GM12878 (cell line): Measurements from ENCODE around the gene ATP6V1F. TPM values are rescaled to one million over a fixed set of nuclear protein-coding genes. Genes with fewer than 3 reads are reported as not detected.

Experiments used
- ATAC-seq: fragments of 200-7000 bp; cut with Tn5 transposase; 3 replicates; pipeline ENCODE4 v1.9.1; 2020; ENCODE audit warnings: mild to moderate bottlenecking, moderate library complexity
- BruUV-seq: library from RNA; stranded (reverse); fragments of 400-500 nt; replicated peaks from 2 replicates; lab custom pipeline; 2021; lab: Mats Ljungman, UMichigan
- CTCF ChIA-PET: fragments of 300-600 bp; sonication (Branson Sonifier 250); formaldehyde crosslinking; extraction: SDS; loops from one replicate; lab custom pipeline; 2021; ENCODE audit warnings: inconsistent platforms; lab: Yijun Ruan, JAX
- POLR2A ChIA-PET: fragments of 350-600 bp; formaldehyde crosslinking; extraction: SDS; loops from one replicate; lab custom pipeline; 2021; ENCODE audit warnings: inconsistent platforms; lab: Charles Lee
- RAD21 ChIA-PET: fragments of 300-600 bp; sonication (Branson Sonifier 250); formaldehyde crosslinking; loops from one replicate; lab custom pipeline; 2023; ENCODE audit warnings: antibody characterized with exemption; ENCODE audit not compliant: unreplicated experiment; lab: Charles Lee
- SMC1A ChIA-PET: fragments of 300-600 bp; sonication (Branson Sonifier 250); formaldehyde crosslinking; loops from one replicate; lab custom pipeline; 2023; ENCODE audit not compliant: unreplicated experiment, uncharacterized antibody; lab: Charles Lee
- DNase-seq: peaks from one replicate; pipeline ENCODE4 v3.0.0-alpha.2; 2011; ENCODE audit warnings: low read depth, low spot score
- FAIRE-seq: peaks from 3 replicates; lab custom pipeline; 2011; peaks lifted over from hg19 to GRCh38; lab: Jason Lieb, UNC
- H2AFZ ChIP-seq: 2 replicates; pipeline ENCODE4 v1.6.0; 2011; ENCODE audit warnings: low read depth, low read length, control low read depth; ENCODE audit not compliant: control insufficient read depth
- H3K27ac ChIP-seq: 2 replicates; pipeline ENCODE4 v1.5.1; 2011; ENCODE audit warnings: control low read depth; ENCODE audit not compliant: control insufficient read depth, insufficient read depth
- H3K27me3 ChIP-seq, 2 experiments: replicated peaks in 1 of 2; 2 replicates each; pipeline versions ENCODE4 v1.6.0 to v1.6.1; 2011; ENCODE audit warnings: low read length in 1 of 2; ENCODE audit not compliant: control insufficient read depth in 2 of 2, insufficient read depth in 2 of 2
- H3K36me3 ChIP-seq, 2 experiments: 2 replicates each; pipeline ENCODE4 v1.5.1; 2011; ENCODE audit warnings: low read length in 1 of 2; ENCODE audit not compliant: control insufficient read depth in 2 of 2, insufficient read depth in 2 of 2
- H3K4me1 ChIP-seq: 2 replicates; pipeline ENCODE4 v1.6.1; 2011; ENCODE audit warnings: mild to moderate bottlenecking, low read length, moderate library complexity, mixed read lengths; ENCODE audit not compliant: control insufficient read depth, insufficient read depth
- H3K4me2 ChIP-seq: 2 replicates; pipeline ENCODE4 v1.6.0; 2011; ENCODE audit warnings: control low read depth; ENCODE audit not compliant: control insufficient read depth, insufficient read depth
- H3K4me3 ChIP-seq: fragments of 200-600 bp; sonication (generic); 2 replicates; pipeline ENCODE4 v1.5.1; 2016
- H3K79me2 ChIP-seq: 2 replicates; pipeline ENCODE4 v1.6.0; 2011; ENCODE audit warnings: low read length; ENCODE audit not compliant: control insufficient read depth, insufficient read depth
- H3K9ac ChIP-seq: 2 replicates; pipeline ENCODE4 v1.8.0; 2011; ENCODE audit warnings: low read length, control low read depth, mixed read lengths; ENCODE audit not compliant: control insufficient read depth, insufficient read depth
- H3K9me3 ChIP-seq: replicated peaks from 3 replicates; pipeline ENCODE4 v1.5.1; 2011; ENCODE audit warnings: mild to moderate bottlenecking, low read length; ENCODE audit not compliant: control insufficient read depth, insufficient read depth
- H4K20me1 ChIP-seq: 2 replicates; pipeline ENCODE4 v1.6.0; 2011; ENCODE audit not compliant: control insufficient read depth, insufficient read depth
- EP300 ChIP-seq, 2 experiments: fragments of 150-350 bp in 1 of 2; IDR thresholded peaks; 2 replicates each; pipeline ENCODE4 v1.6.1; 2011 to 2012; ENCODE audit warnings: low read depth in 2 of 2, low read length in 2 of 2, borderline replicate concordance in 1 of 2, improper control_type of control experiment in 1 of 2, inconsistent platforms in 1 of 2; ENCODE audit not compliant: control insufficient read depth in 1 of 2
- YY1 ChIP-seq: IDR thresholded peaks from 2 replicates; pipeline ENCODE4 v1.6.1; 2011; ENCODE audit warnings: low read depth, mild to moderate bottlenecking, low read length
- WGBS: methylation state at CpG from one replicate; pipeline ENCODE4 v1.1.6; 2016; ENCODE audit warnings: low lambda C conversion rate; ENCODE audit not compliant: insufficient replicate concordance, insufficient coverage; ENCODE audit errors: missing lambda C conversion rate; 5-methylcytosine and 5-hydroxymethylcytosine counted together
- in situ Hi-C: fragments of 300-500 bp; cut with MboI; formaldehyde crosslinking; loops from 9 replicates; pipeline ENCODE4 v1.14.3; 2018; ENCODE audit warnings: mixed read lengths
- intact Hi-C: fragments of 100-400 bp; cut with micrococcal nuclease; formaldehyde crosslinking; loops from one replicate; pipeline ENCODE4 v1.14.2; 2022; ENCODE audit not compliant: unreplicated experiment
- polyA plus RNA-seq, 11 experiments: library from polyadenylated mRNA; depleted of rRNA in 4 of 11; unstranded in 6 of 11; stranded (reverse) in 5 of 11; fragments of >200 nt; fragmentation: Nextera tagmentation in 4 of 11; fragmentation: Illumina TruSeq in 1 of 11; extraction: Ambion mirVana in 4 of 11; extraction: Trizol in 1 of 11; gene quantifications; 1 replicate in 1 of 11; 2 replicates in 10 of 11; pipeline versions ENCODE4 v1.2.1 to v1.2.3, GENCODE V29; 2011 to 2016; ENCODE audit warnings: inconsistent platforms in 2 of 11, missing spikeins in 2 of 11, low read depth in 1 of 11
- total RNA-seq, 4 experiments: library from RNA; depleted of rRNA in 3 of 4; stranded (reverse); fragments of >200 nt in 3 of 4; fragmentation: Illumina TruSeq in 1 of 4; extraction: Trizol in 1 of 4; gene quantifications; 2 replicates each; pipeline versions ENCODE4 v1.2.1 to v1.2.3, GENCODE V29; 2013 to 2021

The ATP6V1F gene
- total and polyA plus RNA-seq, 10 of the 15 experiments (the other 5 are each of a cell fraction or from before 2014, with no cell fraction given) = 111 to 343 (median 203) TPM

DNA sequence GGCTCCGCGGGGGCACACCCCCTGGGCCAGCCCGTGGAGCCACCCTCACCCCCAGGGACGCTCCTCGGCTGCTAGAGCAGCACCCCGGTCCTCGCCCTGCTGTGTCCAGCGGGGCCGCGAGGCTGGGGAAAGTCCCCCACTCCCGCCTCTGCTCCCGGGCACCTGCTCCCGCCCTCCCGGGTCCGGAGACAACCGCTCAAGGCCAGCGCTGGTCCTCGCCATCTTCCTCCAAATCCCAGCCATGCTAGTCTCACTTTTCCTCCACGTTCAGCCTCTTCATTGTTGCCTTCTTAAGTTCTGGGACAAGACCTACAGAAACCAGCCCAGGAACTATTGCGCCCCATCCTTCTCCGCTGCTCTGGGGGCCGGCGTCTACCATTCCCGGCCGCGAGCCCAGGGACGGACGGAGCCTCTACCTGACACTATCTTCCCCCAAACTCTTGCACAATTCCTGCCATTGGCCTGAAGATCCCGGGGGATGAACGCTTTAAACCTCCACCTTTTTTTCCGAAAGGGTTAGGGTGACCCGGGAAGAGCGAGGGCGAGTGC, 52.7 kb downstream of the ATP6V1F start:
- intact Hi-C loops = no loop called here
- CTCF ChIA-PET = interaction anchor here (0.7 to 1.7 kb wide), 10 partner anchors 10 to 295 kb away, joined by 3 to 6 read pairs (median 4); partner anchors contain the start of gene IRF5
- WGBS = 28% methylated on average over 23 of the region's 34 CpGs

More for the DNA sequence above, 52.7 kb downstream of the ATP6V1F start:
- Histone ChIP-seq H3K9me3 (no peaks in the 10 kb centered on the region), H3K4me2 (peak overlapping the region; percentile 82), H3K27me3 (no peaks in the 10 kb centered on the region), H3K36me3 (no peaks in the 10 kb centered on the region), H3K9ac (peak overlapping the region; percentile 35; the same call in 1 of the 2 replicates), H3K79me2 (no peaks in the 10 kb centered on the region), H2AFZ (peak overlapping the region; percentile 77), H3K4me3 (peak overlapping the region; percentile 47; the same call in 1 of the 2 replicates), H3K27ac (no peak overlapping the region), H4K20me1 (no peaks in the 10 kb centered on the region), H3K4me1 (peaks cover 18% of the 10 kb centered on the region)
- SMC1A ChIA-PET = interaction anchor here (0.7 to 1.5 kb wide), 7 partner anchors 19 to 176 kb away, joined by 3 to 14 read pairs (median 4); no protein-coding TSS in a partner anchor
- DNase-seq (no peak), FAIRE-seq (no peak), ATAC-seq (peak; percentile 58)
- TF ChIP-seq YY1 = 0 out of 2 replicates have a peak, but pooled peaks have one; percentile 11
- TF ChIP-seq EP300 (IDR thresholded peaks at IDR 0.05; ENCODE audit: borderline replicate concordance in 1 of 2, control insufficient read depth in 1 of 2, low read depth in 2 of 2, low read length in 2 of 2) = no peak
- POLR2A ChIA-PET = interaction anchor here (0.8 to 2.1 kb wide), 5 partner anchors 18 to 176 kb away, joined by 3 to 20 read pairs (median 7); partner anchors contain the start of gene IRF5
- no TSS peak for BruUV-seq
- in situ Hi-C loops = no loop called here
- RAD21 ChIA-PET = interaction anchor here (1.0 to 1.8 kb wide), 7 partner anchors 18 to 175 kb away, joined by 3 to 20 read pairs (median 4); no protein-coding TSS in a partner anchor

Other genes with a start within 250 kb of the ATP6V1F start
Only the 7 nearest of the 8 such genes appear.
- gene GARIN1A, start 190.6 kb upstream of the ATP6V1F start, total RNA-seq (2014; rRNA removed) = 0.16 and 0.40 TPM in 2 replicates
- 0.13 and 0.14 TPM in 2 replicates for gene GARIN1A, start 190.6 kb upstream of the ATP6V1F start, total RNA-seq (2014; rRNA removed; fragmentation: Illumina TruSeq; extraction: Trizol)
- 0.21 and 0.23 TPM in 2 replicates for gene GARIN1A, start 190.6 kb upstream of the ATP6V1F start, total RNA-seq (2021)
- gene GARIN1A, start 190.6 kb upstream of the ATP6V1F start, polyA plus RNA-seq (2011; rRNA removed) = 0.22 and 0.43 TPM in 2 replicates
- gene GARIN1A, start 190.6 kb upstream of the ATP6V1F start, polyA plus RNA-seq (2014; fragmentation: Illumina TruSeq; extraction: Trizol) = 0.41 and 0.60 TPM in 2 replicates
- gene GARIN1A, start 190.6 kb upstream of the ATP6V1F start, polyA plus RNA-seq (2014; fragmentation: Nextera tagmentation; extraction: Ambion mirVana) = under 1 TPM; 0.04 to 0.05 TPM
- gene GARIN1A, start 190.6 kb upstream of the ATP6V1F start, polyA plus RNA-seq (2014; rRNA removed) = 0.17 and 0.49 TPM in 2 replicates
- gene GARIN1A, start 190.6 kb upstream of the ATP6V1F start, polyA plus RNA-seq (2016; fragmentation: Nextera tagmentation; extraction: Ambion mirVana) = under 1 TPM in 1 of 2 experiments, not detected in 1; 0.35 TPM
- 31.8 and 36.0 TPM in 2 replicates for gene CALU, start 123.5 kb upstream of the ATP6V1F start, total RNA-seq (2014; rRNA removed)
- gene CALU, start 123.5 kb upstream of the ATP6V1F start, total RNA-seq (2014; rRNA removed; fragmentation: Illumina TruSeq; extraction: Trizol) = 50.0 and 53.9 TPM in 2 replicates
- 28.1 and 33.0 TPM in 2 replicates for gene CALU, start 123.5 kb upstream of the ATP6V1F start, total RNA-seq (2021)
- 39.9 and 49.4 TPM in 2 replicates for gene CALU, start 123.5 kb upstream of the ATP6V1F start, polyA plus RNA-seq (2011; rRNA removed)
- gene CALU, start 123.5 kb upstream of the ATP6V1F start, polyA plus RNA-seq (2014; fragmentation: Illumina TruSeq; extraction: Trizol) = 48.5 and 61.8 TPM in 2 replicates
- gene CALU, start 123.5 kb upstream of the ATP6V1F start, polyA plus RNA-seq (2014; fragmentation: Nextera tagmentation; extraction: Ambion mirVana) = 10 to 100 TPM; 33.6 to 44.3 TPM
- 23.8 and 31.2 TPM in 2 replicates for gene CALU, start 123.5 kb upstream of the ATP6V1F start, polyA plus RNA-seq (2014; rRNA removed)
- gene CALU, start 123.5 kb upstream of the ATP6V1F start, polyA plus RNA-seq (2016; fragmentation: Nextera tagmentation; extraction: Ambion mirVana) = 10 to 100 TPM; 66.3 to 75.6 TPM
- not detected in 2 replicates for gene OPN1SW, start 87.1 kb upstream of the ATP6V1F start, total RNA-seq (2014; rRNA removed)
- gene OPN1SW, start 87.1 kb upstream of the ATP6V1F start, total RNA-seq (2014; rRNA removed; fragmentation: Illumina TruSeq; extraction: Trizol) = not detected in 2 replicates
- not detected in 2 replicates for gene OPN1SW, start 87.1 kb upstream of the ATP6V1F start, total RNA-seq (2021)
- not detected in 2 replicates for gene OPN1SW, start 87.1 kb upstream of the ATP6V1F start, polyA plus RNA-seq (2011; rRNA removed)
- not detected in 2 replicates for gene OPN1SW, start 87.1 kb upstream of the ATP6V1F start, polyA plus RNA-seq (2014; fragmentation: Illumina TruSeq; extraction: Trizol)
- gene OPN1SW, start 87.1 kb upstream of the ATP6V1F start, polyA plus RNA-seq (2014; fragmentation: Nextera tagmentation; extraction: Ambion mirVana) = under 1 TPM; 0.13 to 0.26 TPM
- gene OPN1SW, start 87.1 kb upstream of the ATP6V1F start, polyA plus RNA-seq (2014; rRNA removed) = not detected in 2 replicates
- under 1 TPM; 0.11 to 0.35 TPM for gene OPN1SW, start 87.1 kb upstream of the ATP6V1F start, polyA plus RNA-seq (2016; fragmentation: Nextera tagmentation; extraction: Ambion mirVana)
- gene CCDC136, start 70.9 kb upstream of the ATP6V1F start, total RNA-seq (2014; rRNA removed) = 0.71 and 1.6 TPM in 2 replicates
- gene CCDC136, start 70.9 kb upstream of the ATP6V1F start, total RNA-seq (2014; rRNA removed; fragmentation: Illumina TruSeq; extraction: Trizol) = 1.7 and 2.3 TPM in 2 replicates
- 1.8 and 2.8 TPM in 2 replicates for gene CCDC136, start 70.9 kb upstream of the ATP6V1F start, total RNA-seq (2021)
- gene CCDC136, start 70.9 kb upstream of the ATP6V1F start, polyA plus RNA-seq (2011; rRNA removed) = 3.6 and 4.8 TPM in 2 replicates
- 1.3 and 1.6 TPM in 2 replicates for gene CCDC136, start 70.9 kb upstream of the ATP6V1F start, polyA plus RNA-seq (2014; fragmentation: Illumina TruSeq; extraction: Trizol)
- gene CCDC136, start 70.9 kb upstream of the ATP6V1F start, polyA plus RNA-seq (2014; fragmentation: Nextera tagmentation; extraction: Ambion mirVana) = under 1 TPM; 0.32 to 0.33 TPM
- gene CCDC136, start 70.9 kb upstream of the ATP6V1F start, polyA plus RNA-seq (2014; rRNA removed) = 2.1 and 3.0 TPM in 2 replicates
- 1 to 10 TPM in 1 of 2 experiments, under 1 TPM in 1; 0.87 to 1.2 TPM for gene CCDC136, start 70.9 kb upstream of the ATP6V1F start, polyA plus RNA-seq (2016; fragmentation: Nextera tagmentation; extraction: Ambion mirVana)
- 0.05 and 0.11 TPM in 2 replicates for gene FLNC, start 32.5 kb upstream of the ATP6V1F start, total RNA-seq (2014; rRNA removed)
- 0.09 TPM in 1 of 2 replicates, not detected in the other for gene FLNC, start 32.5 kb upstream of the ATP6V1F start, total RNA-seq (2014; rRNA removed; fragmentation: Illumina TruSeq; extraction: Trizol)
- 0.21 and 0.32 TPM in 2 replicates for gene FLNC, start 32.5 kb upstream of the ATP6V1F start, total RNA-seq (2021)
- gene FLNC, start 32.5 kb upstream of the ATP6V1F start, polyA plus RNA-seq (2011; rRNA removed) = not detected in 2 replicates
- gene FLNC, start 32.5 kb upstream of the ATP6V1F start, polyA plus RNA-seq (2014; fragmentation: Illumina TruSeq; extraction: Trizol) = 0.01 TPM in 1 of 2 replicates, not detected in the other
- gene FLNC, start 32.5 kb upstream of the ATP6V1F start, polyA plus RNA-seq (2014; fragmentation: Nextera tagmentation; extraction: Ambion mirVana) = under 1 TPM in 1 of 2 experiments, not detected in 1; 0.02 TPM
- 0.01 and 0.06 TPM in 2 replicates for gene FLNC, start 32.5 kb upstream of the ATP6V1F start, polyA plus RNA-seq (2014; rRNA removed)
- under 1 TPM; 0.03 to 0.08 TPM for gene FLNC, start 32.5 kb upstream of the ATP6V1F start, polyA plus RNA-seq (2016; fragmentation: Nextera tagmentation; extraction: Ambion mirVana)
- gene KCP, start 47.9 kb downstream of the ATP6V1F start, total RNA-seq (2014; rRNA removed) = 2.9 and 4.2 TPM in 2 replicates
- gene KCP, start 47.9 kb downstream of the ATP6V1F start, total RNA-seq (2014; rRNA removed; fragmentation: Illumina TruSeq; extraction: Trizol) = 1.1 and 1.4 TPM in 2 replicates
- 5.6 and 7.8 TPM in 2 replicates for gene KCP, start 47.9 kb downstream of the ATP6V1F start, total RNA-seq (2021)
- 0.45 and 0.76 TPM in 2 replicates for gene KCP, start 47.9 kb downstream of the ATP6V1F start, polyA plus RNA-seq (2011; rRNA removed)
- 0.48 and 1.0 TPM in 2 replicates for gene KCP, start 47.9 kb downstream of the ATP6V1F start, polyA plus RNA-seq (2014; fragmentation: Illumina TruSeq; extraction: Trizol)
- gene KCP, start 47.9 kb downstream of the ATP6V1F start, polyA plus RNA-seq (2014; fragmentation: Nextera tagmentation; extraction: Ambion mirVana) = under 1 TPM; 0.05 to 0.35 TPM
- 6.0 and 7.6 TPM in 2 replicates for gene KCP, start 47.9 kb downstream of the ATP6V1F start, polyA plus RNA-seq (2014; rRNA removed)
- 1 to 10 TPM; 4.0 to 4.3 TPM for gene KCP, start 47.9 kb downstream of the ATP6V1F start, polyA plus RNA-seq (2016; fragmentation: Nextera tagmentation; extraction: Ambion mirVana)
- gene IRF5, start 75.1 kb downstream of the ATP6V1F start, total RNA-seq (2014; rRNA removed) = 81.7 and 90.0 TPM in 2 replicates
- 33.9 and 36.5 TPM in 2 replicates for gene IRF5, start 75.1 kb downstream of the ATP6V1F start, total RNA-seq (2014; rRNA removed; fragmentation: Illumina TruSeq; extraction: Trizol)
- gene IRF5, start 75.1 kb downstream of the ATP6V1F start, total RNA-seq (2021) = 74.6 and 74.9 TPM in 2 replicates
- 31.5 and 55.1 TPM in 2 replicates for gene IRF5, start 75.1 kb downstream of the ATP6V1F start, polyA plus RNA-seq (2011; rRNA removed)
- gene IRF5, start 75.1 kb downstream of the ATP6V1F start, polyA plus RNA-seq (2014; fragmentation: Illumina TruSeq; extraction: Trizol) = 23.2 and 39.7 TPM in 2 replicates
- 1 to 10 TPM; 5.4 to 8.9 TPM for gene IRF5, start 75.1 kb downstream of the ATP6V1F start, polyA plus RNA-seq (2014; fragmentation: Nextera tagmentation; extraction: Ambion mirVana)
- gene IRF5, start 75.1 kb downstream of the ATP6V1F start, polyA plus RNA-seq (2014; rRNA removed) = 68.3 and 71.5 TPM in 2 replicates
- 10 to 100 TPM; 84.1 to 90.3 TPM for gene IRF5, start 75.1 kb downstream of the ATP6V1F start, polyA plus RNA-seq (2016; fragmentation: Nextera tagmentation; extraction: Ambion mirVana)